ENCODE data around the gene HRH1. TPM values are rescaled to one million over a fixed set of nuclear protein-coding genes. Genes with fewer than 3 reads are reported as not detected.

HRH1 gene
- total RNA-seq, 1 donor from 2014 or later, result 3.2 TPM

DNA sequence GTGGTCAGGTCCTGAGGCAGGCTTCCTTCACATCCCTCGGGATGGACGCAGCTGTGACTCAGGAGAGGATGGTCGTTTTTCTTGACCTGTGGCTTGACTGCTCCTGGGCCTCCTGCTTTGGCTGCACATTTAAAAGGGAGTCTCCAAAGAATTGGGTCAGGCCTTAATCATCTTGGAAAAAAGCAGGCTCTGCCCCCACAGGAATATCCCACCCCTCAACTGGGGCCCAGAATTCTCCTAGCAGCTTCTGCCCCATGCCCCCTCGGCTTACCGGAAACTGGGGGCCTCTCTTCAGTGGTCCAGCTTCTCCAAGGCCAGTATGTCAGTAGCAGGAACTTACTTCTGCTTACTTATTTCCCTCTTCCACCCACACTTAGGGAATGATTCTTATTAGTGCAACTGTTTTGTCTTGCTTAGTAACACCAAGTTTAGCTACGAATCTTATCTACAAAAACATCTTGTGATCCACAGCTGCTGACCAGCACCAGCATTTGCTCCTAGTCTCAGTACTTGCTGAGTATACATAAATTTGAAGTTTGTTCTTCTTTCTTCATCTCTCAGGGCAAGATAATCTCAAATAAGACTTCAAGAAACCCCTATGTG, 153.6 kb downstream of the HRH1 start:
- Histone ChIP-seq H3K4me3 (ENCODE audit: low read depth, low read length) (no peak overlapping the region), H3K36me3 (ENCODE audit: control insufficient read depth, insufficient read depth, low read length) (no peaks in the 10 kb centered on the region), H3K27me3 (ENCODE audit: control insufficient read depth, insufficient read depth, low read length) (no peaks in the 10 kb centered on the region)
- TF ChIP-seq, protein P1, sequence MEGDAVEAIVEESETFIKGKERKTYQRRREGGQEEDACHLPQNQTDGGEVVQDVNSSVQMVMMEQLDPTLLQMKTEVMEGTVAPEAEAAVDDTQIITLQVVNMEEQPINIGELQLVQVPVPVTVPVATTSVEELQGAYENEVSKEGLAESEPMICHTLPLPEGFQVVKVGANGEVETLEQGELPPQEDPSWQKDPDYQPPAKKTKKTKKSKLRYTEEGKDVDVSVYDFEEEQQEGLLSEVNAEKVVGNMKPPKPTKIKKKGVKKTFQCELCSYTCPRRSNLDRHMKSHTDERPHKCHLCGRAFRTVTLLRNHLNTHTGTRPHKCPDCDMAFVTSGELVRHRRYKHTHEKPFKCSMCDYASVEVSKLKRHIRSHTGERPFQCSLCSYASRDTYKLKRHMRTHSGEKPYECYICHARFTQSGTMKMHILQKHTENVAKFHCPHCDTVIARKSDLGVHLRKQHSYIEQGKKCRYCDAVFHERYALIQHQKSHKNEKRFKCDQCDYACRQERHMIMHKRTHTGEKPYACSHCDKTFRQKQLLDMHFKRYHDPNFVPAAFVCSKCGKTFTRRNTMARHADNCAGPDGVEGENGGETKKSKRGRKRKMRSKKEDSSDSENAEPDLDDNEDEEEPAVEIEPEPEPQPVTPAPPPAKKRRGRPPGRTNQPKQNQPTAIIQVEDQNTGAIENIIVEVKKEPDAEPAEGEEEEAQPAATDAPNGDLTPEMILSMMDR (IDR thresholded peaks at IDR 0.05; ENCODE audit: insufficient read depth, low read length, poor library complexity, severe bottlenecking), result no peak
- DNase-seq (ENCODE audit: low read depth), result no peak

DNA sequence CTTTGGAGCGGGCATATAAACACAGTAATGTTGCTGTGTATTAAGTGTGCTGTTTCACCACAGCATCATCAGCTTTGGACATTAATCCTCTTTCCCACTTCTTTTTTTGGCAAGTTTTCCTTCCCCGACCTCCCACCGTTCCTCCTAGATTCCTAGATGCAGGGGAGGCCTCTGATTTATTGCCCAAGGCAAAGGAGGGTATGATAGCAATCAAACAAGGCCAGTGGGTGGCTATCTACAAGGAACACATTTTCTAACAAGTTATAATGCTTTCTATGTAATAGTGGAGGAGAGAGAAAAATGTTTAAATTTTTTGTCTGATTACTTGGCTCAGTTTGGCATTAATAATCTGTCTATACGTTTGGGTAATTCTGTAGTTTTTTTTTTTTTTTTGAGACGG, 156.0 kb downstream of the HRH1 start:
- no peak overlapping the region for H3K4me3 ChIP-seq (ENCODE audit: low read depth, low read length)
- H3K27me3 ChIP-seq (ENCODE audit: control insufficient read depth, insufficient read depth, low read length), result no peaks in the 10 kb centered on the region
- DNase-seq (ENCODE audit: low read depth), result no peak
- TF ChIP-seq, protein P1 (IDR thresholded peaks at IDR 0.05; ENCODE audit: insufficient read depth, low read length, poor library complexity, severe bottlenecking), result no peak
- no peaks in the 10 kb centered on the region for H3K36me3 ChIP-seq (ENCODE audit: control insufficient read depth, insufficient read depth, low read length)

DNA sequence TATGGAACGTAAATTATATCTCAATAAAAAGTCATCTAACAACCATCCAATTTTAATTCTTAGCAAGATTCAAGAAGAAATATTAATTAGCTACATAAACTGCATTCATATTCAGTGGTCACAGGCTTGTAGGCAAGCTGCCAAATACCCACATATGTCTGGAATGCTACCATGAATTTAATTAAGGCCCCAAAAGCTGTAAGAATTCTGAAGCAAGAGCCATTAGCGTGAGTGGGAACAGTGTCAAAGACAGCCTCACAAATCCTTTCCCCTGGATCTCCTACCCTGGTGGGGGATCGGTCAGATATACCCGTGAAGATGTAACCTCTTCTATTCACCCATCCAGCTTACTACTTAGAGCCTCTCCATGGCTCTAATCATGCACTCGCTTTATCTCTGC, 157.9 kb downstream of the HRH1 start:
- DNase-seq (ENCODE audit: low read depth), result no peak
- TF ChIP-seq, protein P1 (IDR thresholded peaks at IDR 0.05; ENCODE audit: insufficient read depth, low read length, poor library complexity, severe bottlenecking), result no peak
- Histone ChIP-seq H3K36me3 (ENCODE audit: control insufficient read depth, insufficient read depth, low read length) (no peaks in the 10 kb centered on the region), H3K27me3 (ENCODE audit: control insufficient read depth, insufficient read depth, low read length) (no peaks in the 10 kb centered on the region), H3K4me3 (ENCODE audit: low read depth, low read length) (no peak overlapping the region)

Other genes with a start within 250 kb of the HRH1 start
- not detected in 2 replicates for gene SLC6A1, start 161.7 kb upstream of the HRH1 start, total RNA-seq
- gene ATG7, start 117.9 kb downstream of the HRH1 start, total RNA-seq, result 31.3 and 46.6 TPM in 2 replicates

Measured in kidney epithelial cell (primary cell).